ENCODE data around the gene UQCRC1. TPM values are rescaled to one million over a fixed set of nuclear protein-coding genes. Genes with fewer than 3 reads are reported as not detected.

UQCRC1 gene
- polyA plus RNA-seq, 3 donors, result 326 to 409 (median 350) TPM

DNA sequence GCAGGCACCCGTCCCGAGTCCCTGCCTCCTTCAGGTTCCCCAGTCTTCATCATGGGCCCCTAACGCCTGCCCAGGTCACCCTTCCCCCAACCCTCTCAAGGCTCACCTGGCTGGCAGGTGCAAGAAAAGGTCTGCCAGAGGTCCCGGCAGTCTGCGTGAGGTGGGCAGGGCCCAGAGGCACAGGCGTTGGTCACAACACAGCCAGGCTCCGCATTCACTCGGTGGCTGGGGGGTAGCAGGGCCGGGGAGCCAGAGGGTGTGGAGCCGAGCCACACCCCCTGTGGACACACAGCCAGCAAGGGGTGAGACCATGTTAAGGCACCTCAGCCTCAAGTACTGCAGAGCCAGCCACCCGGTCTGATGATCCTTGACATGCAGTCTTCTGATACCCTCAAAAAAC lies 42.3 kb upstream of the UQCRC1 start:
- Histone ChIP-seq H3K4me3 (replicated peaks in 1 of 3; ENCODE audit: low read depth in 2 of 3, low read length in 3 of 3) (no peak overlapping the region), H3K4me1 (ENCODE audit: control insufficient read depth in 1 of 2, insufficient read depth in 2 of 2, low read length in 2 of 2) (peaks cover 10 to 17% of the 10 kb centered on the region in 2 donors), H3K79me2 (ENCODE audit: insufficient read depth, low read length) (no peaks in the 10 kb centered on the region), H3K9me3 (replicated peaks in 1 of 2; ENCODE audit: control insufficient read depth in 1 of 2, insufficient read depth in 1 of 2, low read length in 2 of 2) (no peaks in the 10 kb centered on the region), H4K20me1 (ENCODE audit: insufficient read depth, low read length) (no peaks in the 10 kb centered on the region), H3K27me3 (ENCODE audit: control insufficient read depth in 2 of 2, insufficient read depth in 2 of 2, low read length in 2 of 2) (peaks cover 0 to 5% of the 10 kb centered on the region in 2 donors), H3K4me2 (replicated peaks; ENCODE audit: extremely low read depth, low read length, poor library complexity, severe bottlenecking) (no peak overlapping the region), H3K36me3 (replicated peaks in 1 of 2; ENCODE audit: control insufficient read depth in 1 of 2, insufficient read depth in 2 of 2, low read length in 2 of 2) (no peaks in the 10 kb centered on the region), H3K9ac (ENCODE audit: insufficient read depth, low read length, poor library complexity, severe bottlenecking) (no peak overlapping the region), H2AFZ (ENCODE audit: insufficient read depth, low read depth, low read length, poor library complexity, severe bottlenecking) (no peak overlapping the region), H3K27ac (ENCODE audit: low read depth in 1 of 2, low read length in 2 of 2) (no peak overlapping the region)
- TF ChIP-seq, protein P1, sequence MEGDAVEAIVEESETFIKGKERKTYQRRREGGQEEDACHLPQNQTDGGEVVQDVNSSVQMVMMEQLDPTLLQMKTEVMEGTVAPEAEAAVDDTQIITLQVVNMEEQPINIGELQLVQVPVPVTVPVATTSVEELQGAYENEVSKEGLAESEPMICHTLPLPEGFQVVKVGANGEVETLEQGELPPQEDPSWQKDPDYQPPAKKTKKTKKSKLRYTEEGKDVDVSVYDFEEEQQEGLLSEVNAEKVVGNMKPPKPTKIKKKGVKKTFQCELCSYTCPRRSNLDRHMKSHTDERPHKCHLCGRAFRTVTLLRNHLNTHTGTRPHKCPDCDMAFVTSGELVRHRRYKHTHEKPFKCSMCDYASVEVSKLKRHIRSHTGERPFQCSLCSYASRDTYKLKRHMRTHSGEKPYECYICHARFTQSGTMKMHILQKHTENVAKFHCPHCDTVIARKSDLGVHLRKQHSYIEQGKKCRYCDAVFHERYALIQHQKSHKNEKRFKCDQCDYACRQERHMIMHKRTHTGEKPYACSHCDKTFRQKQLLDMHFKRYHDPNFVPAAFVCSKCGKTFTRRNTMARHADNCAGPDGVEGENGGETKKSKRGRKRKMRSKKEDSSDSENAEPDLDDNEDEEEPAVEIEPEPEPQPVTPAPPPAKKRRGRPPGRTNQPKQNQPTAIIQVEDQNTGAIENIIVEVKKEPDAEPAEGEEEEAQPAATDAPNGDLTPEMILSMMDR (IDR thresholded peaks at IDR 0.05), result no peak
- WGBS (ENCODE audit: insufficient coverage), result 89% methylated on average over 11 of the region's 11 CpGs
- H3K4me3 Mint-ChIP-seq, result no peak overlapping the region
- intact Hi-C loops (cut with micrococcal nuclease), result no loop called here
- H3K27ac Mint-ChIP-seq, result no peak overlapping the region
- no peaks in the 10 kb centered on the region for H3K9me3 Mint-ChIP-seq
- H3K4me1 Mint-ChIP-seq, result peaks cover 9% of the 10 kb centered on the region
- no peaks in the 10 kb centered on the region for H3K36me3 Mint-ChIP-seq
- peaks cover 4 to 8% (median 6%) of the 10 kb centered on the region in 3 donors for H3K27me3 Mint-ChIP-seq (ENCODE audit: low read depth in 3 of 3)
- no peak for DNase-seq

DNA sequence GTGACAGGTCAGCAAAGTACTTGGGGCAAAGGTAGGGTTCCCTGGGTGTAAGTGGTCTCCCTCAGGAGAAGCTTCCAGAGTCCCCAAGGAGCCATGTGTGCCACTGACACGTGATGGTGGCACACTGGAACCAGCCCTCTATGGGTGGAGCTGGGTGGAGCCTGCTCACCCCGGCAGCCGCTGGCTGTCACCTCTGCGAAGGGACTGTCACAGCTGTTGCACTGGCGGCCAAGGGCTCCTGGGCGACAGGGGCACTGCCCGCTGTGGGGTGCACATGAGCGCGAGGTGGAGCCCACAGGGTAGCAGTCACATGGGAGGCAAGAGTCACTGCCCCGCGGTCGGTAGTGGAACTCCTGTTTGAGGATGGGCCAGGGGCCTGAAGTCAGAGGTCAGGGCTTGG lies 41.3 kb upstream of the UQCRC1 start:
- WGBS (ENCODE audit: insufficient coverage), result 91% methylated on average over 12 of the region's 12 CpGs
- H3K36me3 ChIP-seq (replicated peaks in 1 of 2; ENCODE audit: control insufficient read depth in 1 of 2, insufficient read depth in 2 of 2, low read length in 2 of 2), result no peaks in the 10 kb centered on the region
- H3K79me2 ChIP-seq (ENCODE audit: insufficient read depth, low read length), result no peaks in the 10 kb centered on the region
- peaks cover 5 to 6% of the 10 kb centered on the region in 2 donors for H3K4me1 ChIP-seq (ENCODE audit: control insufficient read depth in 1 of 2, insufficient read depth in 2 of 2, low read length in 2 of 2)
- DNase-seq, result no peak
- no peaks in the 10 kb centered on the region for H4K20me1 ChIP-seq (ENCODE audit: insufficient read depth, low read length)
- no peak overlapping the region for H3K4me2 ChIP-seq (replicated peaks; ENCODE audit: extremely low read depth, low read length, poor library complexity, severe bottlenecking)
- H3K4me3 ChIP-seq (replicated peaks in 1 of 3; ENCODE audit: low read depth in 2 of 3, low read length in 3 of 3), result no peak overlapping the region
- H3K27ac Mint-ChIP-seq, result no peak overlapping the region
- no peaks in the 10 kb centered on the region for H3K9me3 ChIP-seq (replicated peaks in 1 of 2; ENCODE audit: control insufficient read depth in 1 of 2, insufficient read depth in 1 of 2, low read length in 2 of 2)
- intact Hi-C loops (cut with micrococcal nuclease), result no loop called here
- no peak overlapping the region for H3K27ac ChIP-seq (ENCODE audit: low read depth in 1 of 2, low read length in 2 of 2)
- H3K36me3 Mint-ChIP-seq, result no peaks in the 10 kb centered on the region
- H2AFZ ChIP-seq (ENCODE audit: insufficient read depth, low read depth, low read length, poor library complexity, severe bottlenecking), result no peak overlapping the region
- H3K9me3 Mint-ChIP-seq, result no peaks in the 10 kb centered on the region
- peaks cover 6% of the 10 kb centered on the region for H3K4me1 Mint-ChIP-seq
- peaks cover under 1 to 6% (median 5%) of the 10 kb centered on the region in 3 donors for H3K27me3 Mint-ChIP-seq (ENCODE audit: low read depth in 3 of 3)
- no peak overlapping the region for H3K4me3 Mint-ChIP-seq
- TF ChIP-seq, protein P1 (IDR thresholded peaks at IDR 0.05), result no peak
- no peak overlapping the region for H3K9ac ChIP-seq (ENCODE audit: insufficient read depth, low read length, poor library complexity, severe bottlenecking)
- peaks cover 0 to 5% of the 10 kb centered on the region in 2 donors for H3K27me3 ChIP-seq (ENCODE audit: control insufficient read depth in 2 of 2, insufficient read depth in 2 of 2, low read length in 2 of 2)
